ENCODE results near the gene NGEF. TPM values are rescaled to one million over a fixed set of nuclear protein-coding genes. Genes with fewer than 3 reads are reported as not detected.

NGEF gene
- total RNA-seq, 2 donors from 2014 or later, result 0.23 TPM; not detected in 1

DNA sequence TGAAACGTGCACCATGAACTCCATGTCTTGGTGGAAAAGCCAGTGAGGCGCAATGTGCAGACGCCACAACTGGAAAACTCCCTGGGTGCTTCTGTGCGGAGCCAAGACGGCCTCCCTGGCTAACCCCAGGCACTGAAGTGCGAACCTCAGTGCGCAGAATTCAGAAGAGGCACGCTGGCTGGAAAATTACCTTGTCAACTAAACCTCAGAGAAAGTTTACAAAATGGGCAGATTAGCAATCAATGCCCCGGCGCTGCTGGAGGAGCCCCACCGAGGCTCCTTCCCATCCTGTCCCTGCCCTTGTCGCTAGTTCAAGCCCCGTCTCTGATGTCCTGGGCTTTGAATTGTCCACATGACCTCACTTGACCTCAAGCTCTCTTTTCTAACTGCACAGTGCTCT, 120.8 kb downstream of the NGEF start:
- Mint-ChIP-seq H3K27ac (no peak overlapping the region), H3K9me3 (peaks cover 0 to 3% of the 10 kb centered on the region in 2 donors), H3K36me3 (no peaks in the 10 kb centered on the region)
- DNase-seq (ENCODE audit: low spot score in 2 of 2), result no peak
- ATAC-seq, result no peak

- peaks cover 0 to 3% of the 10 kb centered on the region in 2 donors for H3K9me3 Mint-ChIP-seq
- DNase-seq (ENCODE audit: low spot score in 2 of 2), result no peak
Observed at GRCh38 chr2:232891621-232892071, 121.4 kb downstream of the NGEF start.

DNA sequence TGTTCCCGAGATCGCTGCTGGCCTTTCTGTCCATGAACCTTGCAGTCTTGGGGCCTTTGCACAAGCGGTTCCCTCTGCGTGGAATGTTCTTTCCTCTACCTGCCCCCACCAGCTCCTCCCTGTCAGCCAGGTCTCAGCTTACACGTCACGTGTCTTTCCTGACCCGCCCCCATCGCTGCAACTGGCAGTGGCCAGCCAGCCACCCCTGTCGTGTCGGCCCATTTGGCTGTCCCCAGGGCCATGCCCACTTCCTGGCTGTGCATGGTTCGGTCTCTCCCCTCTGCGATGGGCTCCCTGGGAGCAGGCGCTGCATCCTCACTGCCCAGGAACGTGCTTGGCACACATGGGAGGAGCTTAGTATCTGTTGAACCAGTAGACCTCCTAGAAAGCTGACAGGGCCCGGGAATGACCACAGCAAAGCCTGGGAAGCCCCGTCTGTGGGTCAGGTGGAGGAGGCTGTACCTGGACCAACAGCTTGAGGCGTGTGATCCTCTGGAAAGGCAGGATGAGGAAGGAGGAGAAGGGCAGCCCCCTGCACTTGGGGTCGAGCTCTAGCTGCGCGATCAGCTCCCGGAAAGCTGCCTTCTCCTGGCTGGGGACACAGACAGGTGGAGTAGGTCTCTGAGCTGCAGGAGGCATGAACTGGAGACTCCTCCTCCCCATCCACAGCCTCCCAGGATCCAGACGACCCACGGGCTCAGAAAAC, 122.0 kb downstream of the NGEF start:
- no peak for ATAC-seq
- Mint-ChIP-seq H3K36me3 (no peaks in the 10 kb centered on the region), H3K27ac (no peak overlapping the region), H3K9me3 (peaks cover 0 to 3% of the 10 kb centered on the region in 2 donors)
- DNase-seq (ENCODE audit: low spot score in 2 of 2), result no peak

More at GRCh38 chr2:232891621-232892071, 121.4 kb downstream of the NGEF start:
- no peak for ATAC-seq
- Mint-ChIP-seq H3K36me3 (no peaks in the 10 kb centered on the region), H3K27ac (no peak overlapping the region)

- H3K36me3 Mint-ChIP-seq, result no peaks in the 10 kb centered on the region
- DNase-seq (ENCODE audit: low spot score in 2 of 2) (no peak), ATAC-seq (no peak)
- no peak overlapping the region for H3K27ac Mint-ChIP-seq
- peaks cover 0 to 3% of the 10 kb centered on the region in 2 donors for H3K9me3 Mint-ChIP-seq
Observed at GRCh38 chr2:232890536-232890895, 122.5 kb downstream of the NGEF start.

DNA sequence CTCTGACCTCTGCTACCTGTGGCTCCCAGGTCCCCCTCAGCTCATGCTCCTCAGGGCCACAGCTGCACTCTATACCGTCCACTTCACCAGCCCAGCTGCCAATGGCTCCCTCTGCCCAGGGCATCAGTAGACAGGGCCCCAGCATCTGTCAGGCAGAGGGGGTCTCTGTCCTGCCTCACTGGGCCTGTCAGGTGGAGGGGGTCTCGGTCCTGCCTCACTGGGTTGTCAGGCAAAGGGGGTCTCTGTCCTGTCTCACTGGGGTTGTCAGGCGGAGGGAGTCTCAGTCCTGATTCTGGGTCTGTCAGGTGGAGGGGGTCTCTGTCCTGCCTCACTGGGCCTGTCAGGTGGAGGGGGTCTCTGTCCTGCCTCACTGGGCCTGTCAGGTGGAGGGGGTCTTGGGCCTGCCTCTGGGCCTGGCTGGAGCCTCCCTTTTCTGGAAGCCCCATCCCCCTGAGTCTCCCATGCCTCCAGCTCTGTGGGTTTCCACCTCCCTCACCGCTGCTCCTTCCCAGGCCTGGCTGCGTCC, 123.1 kb downstream of the NGEF start:
- no peak for ATAC-seq
- Mint-ChIP-seq H3K36me3 (no peaks in the 10 kb centered on the region), H3K27ac (no peak overlapping the region), H3K9me3 (peaks cover 0 to 3% of the 10 kb centered on the region in 2 donors)
- no peak for DNase-seq (ENCODE audit: low spot score in 2 of 2)

DNA sequence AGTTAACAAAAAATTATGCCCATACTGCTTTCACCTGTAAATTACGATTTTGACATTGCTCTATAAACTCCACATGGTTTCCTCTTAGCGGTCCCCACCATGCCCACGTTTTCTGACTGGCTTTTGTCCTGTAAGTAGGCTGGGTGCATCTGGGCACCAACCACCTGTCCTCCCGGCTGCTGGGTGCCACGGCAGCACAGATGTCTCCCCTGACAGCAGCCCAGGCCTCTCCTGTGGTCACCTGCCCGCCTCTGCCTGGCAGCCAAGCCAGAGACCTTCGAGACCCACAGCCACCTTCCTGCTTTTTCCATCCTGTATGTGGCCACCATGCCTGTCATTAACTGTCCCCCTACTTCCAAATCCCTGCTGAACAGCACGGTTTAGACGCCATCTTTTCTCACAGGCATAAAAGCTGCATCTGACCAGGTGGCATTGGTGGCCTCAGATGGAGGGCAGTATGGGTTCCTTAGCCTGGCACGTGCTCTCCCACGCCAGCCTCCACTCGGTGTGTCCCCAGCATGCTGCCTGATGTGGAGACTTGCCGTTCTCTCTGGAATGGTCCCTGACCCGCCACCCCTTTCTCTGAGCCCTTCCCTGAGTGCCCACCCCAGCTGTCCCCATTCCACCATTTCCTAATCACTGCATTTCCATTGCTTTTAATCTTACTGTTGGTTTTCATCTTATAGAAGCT, 124.1 kb downstream of the NGEF start:
- H3K27ac Mint-ChIP-seq, result no peak overlapping the region
- peaks cover 0 to 3% of the 10 kb centered on the region in 2 donors for H3K9me3 Mint-ChIP-seq
- DNase-seq (ENCODE audit: low spot score in 2 of 2) (no peak), ATAC-seq (no peak)
- H3K36me3 Mint-ChIP-seq, result no peaks in the 10 kb centered on the region

DNA sequence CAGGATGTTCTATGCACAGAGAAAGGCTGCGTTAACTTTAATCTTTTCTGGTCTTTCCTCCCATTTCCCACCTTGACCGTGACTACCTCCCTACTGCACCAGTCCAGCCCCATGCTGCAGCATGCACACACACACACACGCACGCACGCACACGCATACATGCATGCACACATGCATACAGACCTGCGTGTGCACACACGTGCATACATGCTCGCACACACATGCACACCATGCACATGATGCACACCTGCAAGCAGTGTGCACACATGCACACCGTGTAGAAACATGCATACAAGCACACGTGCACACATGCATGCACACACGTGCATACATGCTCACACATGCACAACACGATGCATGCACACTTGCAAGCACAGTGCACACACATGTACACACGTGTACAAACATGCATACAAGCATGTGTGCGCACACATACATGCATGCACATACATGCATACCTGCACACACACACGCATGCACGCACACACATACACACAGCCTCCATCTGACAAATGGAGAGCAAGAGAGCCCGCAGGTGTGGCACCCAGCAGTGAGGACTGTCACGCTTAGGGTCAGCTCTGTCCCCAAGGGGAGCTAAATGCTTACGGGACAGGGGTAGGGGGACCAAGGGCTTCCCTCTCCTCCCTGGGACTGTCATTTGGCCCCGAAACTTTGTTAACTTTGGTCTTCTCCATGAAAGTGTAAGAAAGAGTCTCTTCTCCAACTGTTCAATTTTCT, 124.8 kb downstream of the NGEF start:
- DNase-seq (ENCODE audit: low spot score in 2 of 2) (no peak), ATAC-seq (no peak)
- Mint-ChIP-seq H3K36me3 (no peaks in the 10 kb centered on the region), H3K27ac (no peak overlapping the region), H3K9me3 (peaks cover 0 to 3% of the 10 kb centered on the region in 2 donors)

GRCh38 chr2:232887171-232887850, 125.7 kb downstream of the NGEF start:
- no peak for ATAC-seq
- Mint-ChIP-seq H3K36me3 (no peaks in the 10 kb centered on the region), H3K9me3 (peaks cover 0 to 3% of the 10 kb centered on the region in 2 donors), H3K27ac (no peak overlapping the region)
- DNase-seq (ENCODE audit: low spot score in 2 of 2), result no peak

GRCh38 chr2:232886632-232887031, 126.4 kb downstream of the NGEF start:
- no peak for DNase-seq (ENCODE audit: low spot score in 2 of 2)
- Mint-ChIP-seq H3K9me3 (peaks cover 0 to 3% of the 10 kb centered on the region in 2 donors), H3K27ac (no peak overlapping the region), H3K36me3 (no peaks in the 10 kb centered on the region)
- ATAC-seq, result no peak

GRCh38 chr2:232886176-232886575, 126.9 kb downstream of the NGEF start:
- no peak for ATAC-seq
- Mint-ChIP-seq H3K27ac (no peak overlapping the region), H3K36me3 (no peaks in the 10 kb centered on the region), H3K9me3 (peaks cover 0 to 3% of the 10 kb centered on the region in 2 donors)
- no peak for DNase-seq (ENCODE audit: low spot score in 2 of 2)

- no peak for ATAC-seq
- no peak for DNase-seq (ENCODE audit: low spot score in 2 of 2)
- H3K27ac Mint-ChIP-seq, result no peak overlapping the region
- no peaks in the 10 kb centered on the region for H3K36me3 Mint-ChIP-seq
- peaks cover 0 to 3% of the 10 kb centered on the region in 2 donors for H3K9me3 Mint-ChIP-seq
Observed at GRCh38 chr2:232885264-232885961, 127.6 kb downstream of the NGEF start.

DNA sequence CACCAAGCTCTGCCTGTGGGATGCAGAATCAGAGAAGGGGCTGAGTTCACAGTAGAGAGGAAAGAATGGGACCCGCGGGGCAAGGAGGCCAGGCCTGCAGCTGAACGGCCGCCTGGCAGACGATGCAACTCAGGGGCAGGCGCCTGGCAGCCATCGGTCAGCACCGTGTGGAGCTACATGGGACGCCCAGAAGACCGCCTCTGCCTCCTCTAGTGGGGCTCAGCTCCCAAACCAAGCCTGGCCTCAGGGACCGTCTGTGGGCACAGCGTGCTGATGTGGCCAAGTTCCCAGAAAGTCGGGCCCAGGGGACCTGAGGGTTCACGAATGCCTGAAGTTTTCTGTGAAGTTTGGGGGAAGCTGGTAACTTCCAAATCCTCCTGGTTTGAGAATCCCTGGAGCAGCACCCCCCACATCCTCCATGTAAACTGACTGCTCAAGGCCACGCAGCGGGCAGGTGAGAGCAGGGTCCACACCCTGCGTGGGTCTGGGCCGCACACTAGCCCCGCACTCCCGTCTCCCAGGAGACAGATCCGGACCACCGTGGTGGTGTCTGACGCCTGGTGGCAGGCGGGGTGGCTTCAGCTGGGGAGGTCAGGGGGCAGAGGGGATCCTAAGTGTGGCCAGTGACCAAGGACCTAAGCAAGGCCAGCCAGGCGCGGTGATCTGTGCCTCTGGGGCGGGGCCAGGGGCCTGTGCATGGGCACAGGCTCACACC, 128.3 kb downstream of the NGEF start:
- no peak overlapping the region for H3K27ac Mint-ChIP-seq
- no peak for DNase-seq (ENCODE audit: low spot score in 2 of 2)
- peaks cover 0 to 3% of the 10 kb centered on the region in 2 donors for H3K9me3 Mint-ChIP-seq
- ATAC-seq, result no peak
- no peaks in the 10 kb centered on the region for H3K36me3 Mint-ChIP-seq

- DNase-seq (ENCODE audit: low spot score in 2 of 2), result no peak
- H3K36me3 Mint-ChIP-seq, result no peaks in the 10 kb centered on the region
- no peak for ATAC-seq
- H3K9me3 Mint-ChIP-seq, result peaks cover 0 to 3% of the 10 kb centered on the region in 2 donors
- H3K27ac Mint-ChIP-seq, result no peak overlapping the region
Observed at GRCh38 chr2:232884001-232884421, 129.0 kb downstream of the NGEF start.

DNA sequence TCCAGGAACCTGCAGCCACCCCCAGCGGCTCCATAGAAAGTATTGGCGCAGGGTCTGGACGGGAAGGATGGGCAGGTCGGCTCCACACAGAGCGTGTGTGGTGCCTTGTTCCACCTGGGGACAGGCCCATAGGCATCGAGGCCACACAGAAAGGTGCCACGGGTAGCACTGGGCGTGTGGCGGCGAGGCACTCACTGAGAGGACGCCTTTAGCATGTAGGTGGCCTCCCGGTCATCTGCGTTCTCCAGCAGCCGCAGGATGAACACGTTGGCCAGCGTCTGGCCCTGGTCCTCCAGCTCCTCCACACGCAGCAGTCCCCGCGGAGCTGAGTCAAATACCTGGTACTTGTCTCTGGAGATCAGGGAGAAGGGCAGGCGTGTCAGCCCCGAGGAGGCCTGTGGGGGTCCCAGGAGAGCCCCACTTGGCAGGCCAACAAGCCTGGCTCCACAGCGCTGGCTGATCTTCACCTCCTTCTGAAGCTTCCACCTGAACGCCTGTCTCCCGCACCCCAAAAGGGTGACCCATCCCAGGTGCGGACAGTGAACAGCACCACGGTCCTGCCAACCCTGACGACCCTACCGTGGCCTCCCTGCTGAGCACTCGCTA, 129.8 kb downstream of the NGEF start:
- peaks cover 0 to 3% of the 10 kb centered on the region in 2 donors for H3K9me3 Mint-ChIP-seq
- H3K36me3 Mint-ChIP-seq, result no peaks in the 10 kb centered on the region
- no peak overlapping the region for H3K27ac Mint-ChIP-seq
- DNase-seq (ENCODE audit: low spot score in 2 of 2), result no peak
- no peak for ATAC-seq

GRCh38 chr2:232882505-232883115, 130.4 kb downstream of the NGEF start:
- H3K9me3 Mint-ChIP-seq, result no peaks in the 10 kb centered on the region
- H3K27ac Mint-ChIP-seq, result no peak overlapping the region
- ATAC-seq (no peak), DNase-seq (ENCODE audit: low spot score in 2 of 2) (no peak)
- no peaks in the 10 kb centered on the region for H3K36me3 Mint-ChIP-seq
